Neural cell (in vitro differentiated cells): ENCODE results near the gene HS6ST2. TPM values are rescaled to one million over a fixed set of nuclear protein-coding genes. Genes with fewer than 3 reads are reported as not detected.

Source experiments
- H2AFZ ChIP-seq: fragments of 200-600, 300-800 bp; sonication (generic), shearing (Covaris generic); 2 replicates; pipeline ENCODE4 v1.6.0; 2014; ENCODE audit warnings: low read depth, mild to moderate bottlenecking, antibody characterized with exemption, low read length, moderate library complexity
- H3F3A ChIP-seq: fragments of 200-600 bp; shearing (Covaris generic); 2 replicates; pipeline ENCODE4 v1.6.1; 2016; ENCODE audit warnings: mild to moderate bottlenecking, moderate library complexity, mixed read lengths, antibody characterized with exemption, low read length; ENCODE audit not compliant: insufficient read depth, poor library complexity, severe bottlenecking
- H3K27ac ChIP-seq: fragments of 200-600, 300-800 bp; sonication (generic), shearing (Covaris generic); 2 replicates; pipeline ENCODE4 v1.5.1; 2014; ENCODE audit warnings: mild to moderate bottlenecking, low read length, moderate library complexity
- H3K27me3 ChIP-seq: fragments of 300-800, 200-600 bp; sonication (generic), shearing (Covaris generic); 2 replicates; pipeline ENCODE4 v1.6.0; 2014; ENCODE audit warnings: mild to moderate bottlenecking, low read depth, low read length, moderate library complexity; ENCODE audit not compliant: insufficient read depth
- H3K36me3 ChIP-seq: fragments of 300-800, 200-600 bp; sonication (generic), shearing (Covaris generic); 2 replicates; pipeline ENCODE4 v1.5.1; 2014; ENCODE audit warnings: mild to moderate bottlenecking, antibody characterized with exemption, low read length, moderate library complexity; ENCODE audit not compliant: insufficient read depth
- H3K4me2 ChIP-seq: fragments of 300-800, 200-600 bp; sonication (generic), shearing (Covaris generic); 2 replicates; pipeline ENCODE4 v1.6.0; 2014; ENCODE audit warnings: mild to moderate bottlenecking, low read length
- H3K4me3 ChIP-seq: fragments of 300-800, 200-600 bp; sonication (generic), shearing (Covaris generic); 2 replicates; pipeline ENCODE4 v1.5.1; 2014; ENCODE audit warnings: mild to moderate bottlenecking, low read length, moderate library complexity
- H3K79me2 ChIP-seq: fragments of 200-600 bp; shearing (Covaris generic); replicated peaks from 2 replicates; pipeline ENCODE4 v1.6.0; 2014; ENCODE audit warnings: mild to moderate bottlenecking, low read length, moderate library complexity; ENCODE audit not compliant: insufficient read depth
- H3K9ac ChIP-seq: fragments of 300-800, 200-600 bp; sonication (generic), shearing (Covaris generic); 2 replicates; pipeline ENCODE4 v1.6.1; 2016; ENCODE audit warnings: mild to moderate bottlenecking, low read length, mixed read lengths
- H3K9me2 ChIP-seq: fragments of 200-600 bp; shearing (Covaris generic); 2 replicates; pipeline ENCODE4 v1.6.1; 2016; ENCODE audit warnings: mild to moderate bottlenecking, low read length, mixed read lengths; ENCODE audit not compliant: insufficient read depth
- H3K9me3 ChIP-seq: fragments of 200-600, 300-800 bp; sonication (generic), shearing (Covaris generic); 2 replicates; pipeline ENCODE4 v1.6.1; 2016; ENCODE audit warnings: mild to moderate bottlenecking, mixed run types, low read length, moderate library complexity, mixed read lengths
- H4K20me1 ChIP-seq: fragments of 200-600 bp; shearing (Covaris generic); 2 replicates; pipeline ENCODE4 v1.6.1; 2016; ENCODE audit warnings: mild to moderate bottlenecking, mixed run types; ENCODE audit not compliant: insufficient read depth
- CTCF ChIP-seq: fragments of 450-650 bp; IDR thresholded peaks from 2 replicates; pipeline ENCODE4 v1.5.1; 2014; ENCODE audit warnings: antibody characterized with exemption, mild to moderate bottlenecking, moderate library complexity; ENCODE audit not compliant: poor library complexity, severe bottlenecking
- EP300 ChIP-seq: fragments of 450-650 bp; conservative IDR thresholded peaks from 2 replicates; pipeline ENCODE4 v1.6.1; 2014; ENCODE audit warnings: antibody characterized with exemption, mild to moderate bottlenecking, moderate library complexity; ENCODE audit not compliant: poor library complexity, severe bottlenecking
- EZH2 ChIP-seq: fragments of 200-600, 300-800 bp; shearing (Covaris generic), sonication (generic); IDR thresholded peaks from 2 replicates; pipeline ENCODE4 v1.6.1; 2014; ENCODE audit warnings: antibody characterized with exemption, low read length, borderline replicate concordance, mild to moderate bottlenecking; ENCODE audit not compliant: insufficient read depth, poor library complexity, severe bottlenecking
- MXI1 ChIP-seq: fragments of 450-650 bp; conservative IDR thresholded peaks from 2 replicates; pipeline ENCODE4 v1.6.1; 2014; ENCODE audit warnings: antibody characterized with exemption, mild to moderate bottlenecking; ENCODE audit not compliant: poor library complexity, severe bottlenecking
- POLR2AphosphoS5 ChIP-seq: IDR thresholded peaks from 2 replicates; pipeline ENCODE4 v1.6.1; 2012
- RAD21 ChIP-seq: fragments of 450-650 bp; conservative IDR thresholded peaks from 2 replicates; pipeline ENCODE4 v1.6.1; 2014; ENCODE audit warnings: antibody characterized with exemption, mild to moderate bottlenecking, moderate library complexity
- REST ChIP-seq: IDR thresholded peaks from 2 replicates; pipeline ENCODE4 v1.6.1; 2012; ENCODE audit warnings: borderline replicate concordance
- SMC3 ChIP-seq: fragments of 450-650 bp; conservative IDR thresholded peaks from 2 replicates; pipeline ENCODE4 v1.6.1; 2014; ENCODE audit warnings: antibody characterized with exemption, mild to moderate bottlenecking, moderate library complexity; ENCODE audit not compliant: poor library complexity
- TAF1 ChIP-seq: IDR thresholded peaks from 2 replicates; pipeline ENCODE4 v1.6.1; 2012; ENCODE audit warnings: low read depth
- polyA plus RNA-seq: library from polyadenylated mRNA; depleted of rRNA; stranded (reverse); fragments of >200 nt; gene quantifications from 2 replicates; pipeline ENCODE4 v1.2.3, GENCODE V29; 2014

HS6ST2 gene
- polyA plus RNA-seq, 1 donor from 2014 or later = 43.0 TPM

- H3K4me3 ChIP-seq = no peak overlapping the region
- no peaks in the 10 kb centered on the region for H3K27me3 ChIP-seq
Measured at GRCh38 chrX:132875650-132876522, 82.5 kb downstream of the HS6ST2 start.

More at GRCh38 chrX:132875650-132876522, 82.5 kb downstream of the HS6ST2 start:
- Histone ChIP-seq H2AFZ (no peak overlapping the region), H3K4me2 (no peak overlapping the region), H3K36me3 (no peaks in the 10 kb centered on the region), H3K9me2 (no peaks in the 10 kb centered on the region), H3F3A (no peaks in the 10 kb centered on the region), H4K20me1 (no peaks in the 10 kb centered on the region), H3K79me2 (no peaks in the 10 kb centered on the region), H3K9ac (no peak overlapping the region), H3K9me3 (no peaks in the 10 kb centered on the region), H3K27ac (no peak overlapping the region)
- TF ChIP-seq REST = no peak
- no peak for TF ChIP-seq MXI1
- no peak for TF ChIP-seq CTCF
- no peak for TF ChIP-seq EP300
- TF ChIP-seq TAF1 = no peak
- no peak for TF ChIP-seq SMC3
- TF ChIP-seq RAD21 = no peak
- no peak for TF ChIP-seq POLR2AphosphoS5
- no peak for TF ChIP-seq EZH2
